Cardiac atrium fibroblast (primary cell): Measurements from ENCODE around the gene DOLK. TPM values are rescaled to one million over a fixed set of nuclear protein-coding genes. Genes with fewer than 3 reads are reported as not detected.

Source experiments
- total RNA-seq: library from RNA; depleted of rRNA; stranded (reverse); fragments of >200 nt; gene quantifications from 2 replicates; pipeline ENCODE4 v1.2.3, GENCODE V29; 2015

Gene DOLK
- 28.3 and 29.3 TPM in 2 replicates for total RNA-seq

DNA sequence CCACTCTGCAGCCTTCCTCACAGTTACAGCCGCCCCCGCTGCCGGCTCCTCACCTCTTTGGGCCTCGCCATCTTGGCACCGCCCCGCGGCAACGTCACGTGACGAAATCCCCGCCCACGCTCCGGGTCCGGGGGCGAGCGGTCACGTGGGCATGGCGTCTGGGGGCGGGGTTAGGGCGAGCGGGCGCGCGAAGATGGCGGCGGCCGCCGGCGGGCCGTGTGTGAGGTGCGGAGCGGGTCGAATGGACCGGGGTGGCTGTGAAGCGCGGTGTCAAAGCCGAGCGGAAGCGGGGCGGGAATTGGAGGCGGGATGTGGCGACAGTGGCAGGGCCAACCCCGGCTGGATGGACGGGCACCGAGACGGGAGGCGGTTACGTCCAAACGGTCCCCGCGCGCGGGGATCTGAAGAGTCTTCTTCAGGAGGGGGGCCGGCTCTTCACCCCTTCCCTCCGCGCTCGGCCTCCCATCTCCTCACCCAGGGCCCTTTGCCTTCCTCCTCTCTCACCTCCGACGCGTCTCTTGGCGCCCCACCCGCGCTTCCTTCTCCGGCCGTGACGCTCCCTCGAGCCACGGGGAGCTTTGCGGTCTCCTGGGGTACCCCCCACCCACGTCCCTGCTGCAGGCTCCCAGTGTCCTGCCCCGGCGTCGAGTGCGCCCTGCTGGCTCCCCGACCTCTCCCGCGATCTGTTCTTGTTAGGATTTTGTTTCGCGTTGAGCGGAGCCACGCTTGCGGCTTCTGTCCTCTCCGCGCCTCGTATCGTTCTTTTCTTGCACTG is at the start of gene DOLK, which contains the start of gene NUP188:
DOLK (minus strand) TSS at position 77 of the 775 bp plus-strand sequence. CDS start 300 bp downstream, outside the sequence.
NUP188 (plus strand) TSS at position 173 of the 775 bp plus-strand sequence; CDS start at position 194, 21 bp downstream.

GRCh38 chr9:128920381-128921058 is 26.9 kb downstream of the DOLK start, which contains the start of gene PHYHD1:
PHYHD1 (plus strand) TSS chr9:128920982; CDS start chr9:128922324, 1,342 bp downstream.

Other genes starting within 250 kb of the DOLK start
- 0.65 and 9.7 TPM in 2 replicates for gene PKN3, start 245.1 kb downstream of the DOLK start, total RNA-seq
- gene ZDHHC12, start 223.5 kb downstream of the DOLK start, total RNA-seq = 39.0 and 44.4 TPM in 2 replicates
- 23.7 and 46.9 TPM in 2 replicates for gene ZER1, start 175.7 kb downstream of the DOLK start, total RNA-seq
- 14.3 and 30.7 TPM in 2 replicates for gene TBC1D13, start 160.3 kb downstream of the DOLK start, total RNA-seq
- gene ENDOG, start 129.1 kb downstream of the DOLK start, total RNA-seq = 10.1 and 16.2 TPM in 2 replicates
- 17.2 and 40.4 TPM in 2 replicates for gene SPOUT1, start 117.8 kb downstream of the DOLK start, total RNA-seq
- 2.9 and 5.2 TPM in 2 replicates for gene KYAT1, start 65.7 kb downstream of the DOLK start, total RNA-seq
- 41.9 and 45.4 TPM in 2 replicates for gene LRRC8A, start 65.5 kb downstream of the DOLK start, total RNA-seq
- 16.2 and 22.2 TPM in 2 replicates for gene PHYHD1, start 26.6 kb downstream of the DOLK start, total RNA-seq
- gene NUP188, start 96 bp upstream of the DOLK start, total RNA-seq = 26.5 and 33.2 TPM in 2 replicates
- gene SH3GLB2, start 80.7 kb upstream of the DOLK start, total RNA-seq = 32.7 and 36.5 TPM in 2 replicates
- gene MIGA2, start 89.0 kb upstream of the DOLK start, total RNA-seq = 16.6 and 31.9 TPM in 2 replicates
- gene DOLPP1, start 133.5 kb upstream of the DOLK start, total RNA-seq = 10.3 and 11.2 TPM in 2 replicates
- gene CRAT, start 163.2 kb upstream of the DOLK start, total RNA-seq = 49.8 and 54.1 TPM in 2 replicates
- 141 and 146 TPM in 2 replicates for gene PTPA, start 163.8 kb upstream of the DOLK start, total RNA-seq
- 55.6 and 58.3 TPM in 2 replicates for gene IER5L, start 230.7 kb upstream of the DOLK start, total RNA-seq